Stimulated activated CD8-positive, alpha-beta memory T cell treated with anti-CD3 and anti-CD28 coated beads, Interleukin-2, amount 100 ng/mL, for 1 hour (primary cell): ENCODE results near the gene BUD23.

Source experiments
- DNase-seq, 2 donors: peaks; one replicate each; pipeline ENCODE4 v3.0.0-alpha.2; 2020; ENCODE audit warnings: low read depth in 2 of 2

Gene BUD23

DNA sequence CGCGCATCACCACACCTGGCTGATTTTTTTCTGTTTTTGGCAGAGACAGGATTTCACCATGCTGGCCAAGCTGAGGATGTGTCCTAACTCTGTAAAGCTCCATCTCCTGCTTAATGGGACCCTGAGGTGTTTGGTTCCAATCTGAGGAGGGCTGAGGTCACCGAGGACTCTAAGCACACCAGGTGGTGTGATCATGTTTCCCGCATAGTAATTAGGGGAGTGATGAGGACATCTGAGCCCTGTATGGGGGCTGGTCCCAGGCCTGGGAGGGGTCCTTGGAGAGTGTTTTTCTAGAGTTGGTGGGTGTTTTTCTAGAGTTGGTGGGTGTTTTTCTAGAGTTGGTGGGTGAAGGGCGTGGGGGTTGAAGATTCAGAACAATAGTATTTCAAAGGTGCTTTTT lies 58.2 kb downstream of the BUD23 start:
- DNase-seq, result no peak

- DNase-seq, result no peak
These were observed 58.9 kb downstream of the BUD23 start for GRCh38 chr7:73742338-73742752.

- DNase-seq, result no peak
These were observed 59.6 kb downstream of the BUD23 start for GRCh38 chr7:73742753-73743641.

DNA sequence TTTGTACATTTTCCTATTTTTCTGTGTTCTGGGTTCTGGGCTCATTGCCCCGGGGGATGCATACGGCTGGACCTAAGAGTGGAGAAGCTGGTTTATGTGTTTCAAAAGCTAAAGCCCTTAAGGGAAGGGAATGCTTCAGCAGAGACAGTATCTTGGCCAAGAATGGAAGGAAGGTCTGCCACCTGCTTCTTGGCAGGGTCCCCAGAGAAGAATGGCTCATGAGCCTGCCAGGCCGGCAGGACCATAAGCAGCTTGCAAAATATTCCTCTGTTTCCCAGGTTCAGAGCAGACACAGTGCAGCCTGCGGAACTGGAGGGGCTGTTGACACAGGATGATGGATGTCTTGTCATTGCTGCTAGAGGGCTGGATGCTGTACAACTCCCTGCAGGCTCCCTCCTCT lies 63.0 kb downstream of the BUD23 start:
- DNase-seq, result no peak
